ENCODE measurements around the gene CACNA1C. TPM values are rescaled to one million over a fixed set of nuclear protein-coding genes. Genes with fewer than 3 reads are reported as not detected.

CACNA1C gene
- total RNA-seq, 1 donor from 2014 or later, result 0.14 TPM

- Mint-ChIP-seq H3K4me3 (ENCODE audit: low read depth) (no peak overlapping the region), H3K36me3 (ENCODE audit: low read depth) (no peaks in the 10 kb centered on the region), H3K27me3 (ENCODE audit: low read depth) (peaks cover 50% of the 10 kb centered on the region), H3K9me3 (no peaks in the 10 kb centered on the region), H3K27ac (no peak overlapping the region), H3K4me1 (ENCODE audit: low read depth) (no peaks in the 10 kb centered on the region)
- no peak for DNase-seq (ENCODE audit: low spot score)
- intact Hi-C loops (cut with micrococcal nuclease), result no loop called here
These were observed 8.6 kb upstream of the CACNA1C start for GRCh38 chr12:2044165-2044564.

- Mint-ChIP-seq H3K4me1 (ENCODE audit: low read depth) (peaks cover 6% of the 10 kb centered on the region), H3K4me3 (ENCODE audit: low read depth) (no peak overlapping the region), H3K36me3 (ENCODE audit: low read depth) (no peaks in the 10 kb centered on the region), H3K9me3 (no peaks in the 10 kb centered on the region), H3K27me3 (ENCODE audit: low read depth) (peaks cover 64% of the 10 kb centered on the region), H3K27ac (no peak overlapping the region)
- intact Hi-C loops (cut with micrococcal nuclease), result no loop called here
- DNase-seq (ENCODE audit: low spot score), result no peak
These were observed 5.8 kb upstream of the CACNA1C start for GRCh38 chr12:2046957-2047356.

- DNase-seq (ENCODE audit: low spot score), result no peak
- intact Hi-C loops (cut with micrococcal nuclease), result no loop called here
- no peaks in the 10 kb centered on the region for H3K9me3 Mint-ChIP-seq
- peaks cover 6% of the 10 kb centered on the region for H3K4me1 Mint-ChIP-seq (ENCODE audit: low read depth)
- no peaks in the 10 kb centered on the region for H3K36me3 Mint-ChIP-seq (ENCODE audit: low read depth)
- peaks cover 60% of the 10 kb centered on the region for H3K27me3 Mint-ChIP-seq (ENCODE audit: low read depth)
- no peak overlapping the region for H3K4me3 Mint-ChIP-seq (ENCODE audit: low read depth)
- H3K27ac Mint-ChIP-seq, result no peak overlapping the region
These were observed 5.0 kb upstream of the CACNA1C start for GRCh38 chr12:2047752-2048151.

- H3K36me3 Mint-ChIP-seq (ENCODE audit: low read depth), result no peaks in the 10 kb centered on the region
These were observed 2.9 kb upstream of the CACNA1C start for GRCh38 chr12:2049604-2050540.

GRCh38 chr12:2051700-2052621 is 826 bp upstream of the CACNA1C start:
- Mint-ChIP-seq H3K36me3 (ENCODE audit: low read depth) (no peaks in the 10 kb centered on the region), H3K4me3 (ENCODE audit: low read depth) (peak overlapping the region; percentile 69), H3K27me3 (ENCODE audit: low read depth) (peaks cover 70% of the 10 kb centered on the region), H3K27ac (no peak overlapping the region), H3K9me3 (no peaks in the 10 kb centered on the region), H3K4me1 (ENCODE audit: low read depth) (peaks cover 14% of the 10 kb centered on the region)
- DNase-seq (ENCODE audit: low spot score), result no peak
- intact Hi-C loops (cut with micrococcal nuclease), result loop anchor here (10.0 kb wide), 1 partner anchor 533 kb away; no protein-coding TSS in a partner anchor

More at GRCh38 chr12:2049604-2050540, 2.9 kb upstream of the CACNA1C start:
- intact Hi-C loops (cut with micrococcal nuclease), result loop anchor here (10.0 kb wide), 1 partner anchor 535 kb away; no protein-coding TSS in a partner anchor
- Mint-ChIP-seq H3K27me3 (ENCODE audit: low read depth) (peaks cover 65% of the 10 kb centered on the region), H3K9me3 (no peaks in the 10 kb centered on the region), H3K4me1 (ENCODE audit: low read depth) (peaks cover 14% of the 10 kb centered on the region), H3K4me3 (ENCODE audit: low read depth) (no peak overlapping the region), H3K27ac (no peak overlapping the region)
- DNase-seq (ENCODE audit: low spot score), result no peak

- Mint-ChIP-seq H3K4me3 (ENCODE audit: low read depth) (no peak overlapping the region), H3K36me3 (ENCODE audit: low read depth) (no peaks in the 10 kb centered on the region), H3K27me3 (ENCODE audit: low read depth) (peaks cover 72% of the 10 kb centered on the region), H3K4me1 (ENCODE audit: low read depth) (peaks cover 14% of the 10 kb centered on the region), H3K9me3 (no peaks in the 10 kb centered on the region), H3K27ac (no peak overlapping the region)
- no peak for DNase-seq (ENCODE audit: low spot score)
- intact Hi-C loops (cut with micrococcal nuclease), result loop anchor here (10.0 kb wide), 1 partner anchor 531 kb away; no protein-coding TSS in a partner anchor
These were observed 904 bp downstream of the CACNA1C start for GRCh38 chr12:2053691-2054090.

- no peaks in the 10 kb centered on the region for H3K36me3 Mint-ChIP-seq (ENCODE audit: low read depth)
- no peaks in the 10 kb centered on the region for H3K9me3 Mint-ChIP-seq
- H3K4me1 Mint-ChIP-seq (ENCODE audit: low read depth), result peaks cover 14% of the 10 kb centered on the region
- H3K27me3 Mint-ChIP-seq (ENCODE audit: low read depth), result peaks cover 72% of the 10 kb centered on the region
- intact Hi-C loops (cut with micrococcal nuclease), result loop anchor here (10.0 kb wide), 1 partner anchor 530 kb away; no protein-coding TSS in a partner anchor
- H3K4me3 Mint-ChIP-seq (ENCODE audit: low read depth), result peak overlapping the region; percentile 66
- DNase-seq (ENCODE audit: low spot score), result no peak
- H3K27ac Mint-ChIP-seq, result no peak overlapping the region
These were observed 1.6 kb downstream of the CACNA1C start for GRCh38 chr12:2054091-2055018.

- no peak overlapping the region for H3K4me3 Mint-ChIP-seq (ENCODE audit: low read depth)
- H3K36me3 Mint-ChIP-seq (ENCODE audit: low read depth), result no peaks in the 10 kb centered on the region
- no peak overlapping the region for H3K27ac Mint-ChIP-seq
- H3K27me3 Mint-ChIP-seq (ENCODE audit: low read depth), result peaks cover 56% of the 10 kb centered on the region
- intact Hi-C loops (cut with micrococcal nuclease), result loop anchor here (10.0 kb wide), 1 partner anchor 528 kb away; no protein-coding TSS in a partner anchor
- H3K4me1 Mint-ChIP-seq (ENCODE audit: low read depth), result peaks cover 8% of the 10 kb centered on the region
- DNase-seq (ENCODE audit: low spot score), result peak; percentile 27
- H3K9me3 Mint-ChIP-seq, result no peaks in the 10 kb centered on the region
These were observed 4.4 kb downstream of the CACNA1C start for GRCh38 chr12:2057041-2057794.

- no peak overlapping the region for H3K27ac Mint-ChIP-seq
- H3K36me3 Mint-ChIP-seq (ENCODE audit: low read depth), result no peaks in the 10 kb centered on the region
- H3K9me3 Mint-ChIP-seq, result no peaks in the 10 kb centered on the region
- DNase-seq (ENCODE audit: low spot score), result no peak
- H3K27me3 Mint-ChIP-seq (ENCODE audit: low read depth), result peaks cover 56% of the 10 kb centered on the region
- H3K4me3 Mint-ChIP-seq (ENCODE audit: low read depth), result no peak overlapping the region
- intact Hi-C loops (cut with micrococcal nuclease), result loop anchor here (10.0 kb wide), 1 partner anchor 527 kb away; no protein-coding TSS in a partner anchor
- H3K4me1 Mint-ChIP-seq (ENCODE audit: low read depth), result peaks cover 8% of the 10 kb centered on the region
These were observed 5.1 kb downstream of the CACNA1C start for GRCh38 chr12:2057795-2058408.

GRCh38 chr12:2058837-2059236 is 6.0 kb downstream of the CACNA1C start:
- H3K9me3 Mint-ChIP-seq, result no peaks in the 10 kb centered on the region
- no peak overlapping the region for H3K27ac Mint-ChIP-seq
- H3K36me3 Mint-ChIP-seq (ENCODE audit: low read depth), result no peaks in the 10 kb centered on the region
- no peak for DNase-seq (ENCODE audit: low spot score)
- H3K4me1 Mint-ChIP-seq (ENCODE audit: low read depth), result peaks cover 7% of the 10 kb centered on the region
- no peak overlapping the region for H3K4me3 Mint-ChIP-seq (ENCODE audit: low read depth)
- peaks cover 54% of the 10 kb centered on the region for H3K27me3 Mint-ChIP-seq (ENCODE audit: low read depth)
- intact Hi-C loops (cut with micrococcal nuclease), result loop anchor here (10.0 kb wide), 1 partner anchor 526 kb away; no protein-coding TSS in a partner anchor

GRCh38 chr12:2061402-2061801 is 8.6 kb downstream of the CACNA1C start:
- Mint-ChIP-seq H3K27ac (no peak overlapping the region), H3K36me3 (ENCODE audit: low read depth) (no peaks in the 10 kb centered on the region), H3K4me1 (ENCODE audit: low read depth) (peaks cover 9% of the 10 kb centered on the region), H3K9me3 (no peaks in the 10 kb centered on the region), H3K4me3 (ENCODE audit: low read depth) (no peak overlapping the region), H3K27me3 (ENCODE audit: low read depth) (peaks cover 43% of the 10 kb centered on the region)
- DNase-seq (ENCODE audit: low spot score), result no peak
- intact Hi-C loops (cut with micrococcal nuclease), result no loop called here
